Loucy (cell line): ENCODE data around the gene MECR.

Experiments
- H2AFZ ChIP-seq: fragments of 200-600 bp; sonication (generic); 2 replicates; pipeline ENCODE4 v1.6.0; 2016; ENCODE audit warnings: antibody characterized with exemption, mild to moderate bottlenecking, low read length, moderate library complexity
- H3F3A ChIP-seq: fragments of 200-600 bp; 2 replicates; pipeline ENCODE4 v1.6.0; 2016; ENCODE audit warnings: antibody characterized with exemption, low read depth, mild to moderate bottlenecking
- H3K27me3 ChIP-seq: fragments of 200-600 bp; sonication (generic); 2 replicates; pipeline ENCODE4 v1.6.1; 2014; ENCODE audit warnings: low read length, mild to moderate bottlenecking; ENCODE audit not compliant: insufficient read depth, poor library complexity, severe bottlenecking
- H3K36me3 ChIP-seq: fragments of 200-600 bp; sonication (generic); 2 replicates; pipeline ENCODE4 v1.6.1; 2016; ENCODE audit warnings: low read length; ENCODE audit not compliant: insufficient read depth
- H3K4me1 ChIP-seq: fragments of 200-600 bp; sonication (generic); 2 replicates; pipeline ENCODE4 v1.5.1; 2014; ENCODE audit warnings: low read length, mild to moderate bottlenecking; ENCODE audit not compliant: insufficient read depth, poor library complexity, severe bottlenecking
- H3K4me2 ChIP-seq: fragments of 200-600 bp; sonication (generic); 2 replicates; pipeline ENCODE4 v1.6.0; 2014; ENCODE audit warnings: antibody characterized with exemption, low read length, low read depth, mild to moderate bottlenecking; ENCODE audit not compliant: poor library complexity, severe bottlenecking
- H3K4me3 ChIP-seq: fragments of 200-600 bp; sonication (generic); 2 replicates; pipeline ENCODE4 v1.5.1; 2014; ENCODE audit warnings: low read length, mild to moderate bottlenecking, mixed read lengths; ENCODE audit not compliant: poor library complexity, severe bottlenecking
- H3K79me2 ChIP-seq: fragments of 200-600 bp; sonication (generic); 2 replicates; pipeline ENCODE4 v1.6.1; 2014; ENCODE audit warnings: low read length; ENCODE audit not compliant: insufficient read depth
- H3K9ac ChIP-seq: fragments of 200-600 bp; sonication (generic); 2 replicates; pipeline ENCODE4 v1.6.0; 2014; ENCODE audit warnings: mild to moderate bottlenecking, low read depth, low read length, moderate library complexity; ENCODE audit not compliant: poor library complexity, severe bottlenecking
- H3K9me2 ChIP-seq: fragments of 200-600 bp; sonication (generic); replicated peaks from 2 replicates; pipeline ENCODE4 v1.6.1; 2016; ENCODE audit warnings: low read depth, low read length, mixed read lengths
- H3K9me3 ChIP-seq: fragments of 200-600 bp; sonication (generic); 2 replicates; pipeline ENCODE4 v1.6.1; 2014; ENCODE audit warnings: mild to moderate bottlenecking, antibody characterized with exemption, low read length, low read depth; ENCODE audit not compliant: insufficient read depth
- H4K20me1 ChIP-seq: fragments of 200-600 bp; sonication (generic); 2 replicates; pipeline ENCODE4 v1.6.0; 2014; ENCODE audit warnings: antibody characterized with exemption, low read length, mild to moderate bottlenecking; ENCODE audit not compliant: insufficient read depth, poor library complexity, severe bottlenecking
- EZH2phosphoT487 ChIP-seq: fragments of 200-600 bp; IDR thresholded peaks from 2 replicates; pipeline ENCODE4 v1.6.1; 2018; ENCODE audit warnings: antibody characterized with exemption, mild to moderate bottlenecking, moderate library complexity, borderline replicate concordance
- TF ChIP-seq, protein P1 (sequence below): fragments of 200-600 bp; sonication (generic); conservative IDR thresholded peaks from 2 replicates; pipeline ENCODE4 v1.5.1; 2014; ENCODE audit warnings: mild to moderate bottlenecking, antibody characterized with exemption, low read length

The MECR gene

DNA sequence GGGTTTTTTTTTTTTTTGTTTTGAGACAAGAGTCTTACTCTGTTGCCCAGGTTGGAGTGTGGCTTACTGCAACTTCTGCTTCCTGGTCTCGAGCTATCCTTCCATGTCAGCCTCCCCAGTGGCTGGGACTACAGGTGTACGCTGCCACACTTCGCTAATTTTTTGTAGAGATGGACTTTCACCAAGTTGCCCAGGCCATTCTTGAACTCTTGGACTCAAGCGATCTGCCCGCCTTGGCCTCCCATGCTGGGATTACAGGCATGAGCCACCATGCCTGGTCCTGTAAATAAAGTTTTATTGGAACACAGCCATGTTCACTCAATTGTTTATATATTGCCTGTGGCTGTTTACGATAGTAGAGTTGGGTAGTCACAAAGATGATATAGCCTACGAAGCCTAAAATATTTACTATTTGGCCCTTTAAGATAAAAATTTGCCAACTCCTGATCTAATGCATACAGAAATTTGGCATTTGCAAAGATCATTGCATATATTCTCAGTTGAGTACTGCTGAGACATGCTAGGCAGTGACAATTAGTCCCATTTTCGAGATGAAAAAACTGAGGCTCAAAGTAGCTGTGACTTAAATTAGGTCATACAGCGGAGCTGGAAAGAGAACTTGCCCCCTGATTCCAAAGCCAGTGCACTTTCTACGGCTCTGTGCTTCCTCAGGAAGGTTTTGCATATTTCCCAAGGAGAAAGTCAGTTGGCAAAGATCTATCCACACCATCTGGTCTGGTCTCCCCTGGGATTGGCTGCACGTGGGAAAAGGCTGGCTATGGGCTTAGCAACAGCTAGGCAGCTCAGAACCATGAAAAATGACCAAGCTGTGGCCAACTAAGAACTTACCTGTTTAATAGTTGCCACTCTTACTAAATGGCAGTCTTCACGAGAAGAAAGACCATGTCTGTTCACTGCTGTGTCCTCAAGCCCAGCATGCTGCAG is 19.4 kb downstream of the MECR start:
- H3K4me3 ChIP-seq = no peak overlapping the region
- no peaks in the 10 kb centered on the region for H3K9me2 ChIP-seq
- H4K20me1 ChIP-seq = no peaks in the 10 kb centered on the region
- H3K9ac ChIP-seq = no peak overlapping the region
- TF ChIP-seq, protein P1, sequence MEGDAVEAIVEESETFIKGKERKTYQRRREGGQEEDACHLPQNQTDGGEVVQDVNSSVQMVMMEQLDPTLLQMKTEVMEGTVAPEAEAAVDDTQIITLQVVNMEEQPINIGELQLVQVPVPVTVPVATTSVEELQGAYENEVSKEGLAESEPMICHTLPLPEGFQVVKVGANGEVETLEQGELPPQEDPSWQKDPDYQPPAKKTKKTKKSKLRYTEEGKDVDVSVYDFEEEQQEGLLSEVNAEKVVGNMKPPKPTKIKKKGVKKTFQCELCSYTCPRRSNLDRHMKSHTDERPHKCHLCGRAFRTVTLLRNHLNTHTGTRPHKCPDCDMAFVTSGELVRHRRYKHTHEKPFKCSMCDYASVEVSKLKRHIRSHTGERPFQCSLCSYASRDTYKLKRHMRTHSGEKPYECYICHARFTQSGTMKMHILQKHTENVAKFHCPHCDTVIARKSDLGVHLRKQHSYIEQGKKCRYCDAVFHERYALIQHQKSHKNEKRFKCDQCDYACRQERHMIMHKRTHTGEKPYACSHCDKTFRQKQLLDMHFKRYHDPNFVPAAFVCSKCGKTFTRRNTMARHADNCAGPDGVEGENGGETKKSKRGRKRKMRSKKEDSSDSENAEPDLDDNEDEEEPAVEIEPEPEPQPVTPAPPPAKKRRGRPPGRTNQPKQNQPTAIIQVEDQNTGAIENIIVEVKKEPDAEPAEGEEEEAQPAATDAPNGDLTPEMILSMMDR = no peak
- no peak for TF ChIP-seq EZH2phosphoT487
- H3K36me3 ChIP-seq = no peaks in the 10 kb centered on the region
- H3F3A ChIP-seq = no peaks in the 10 kb centered on the region
- no peaks in the 10 kb centered on the region for H3K4me1 ChIP-seq
- H3K79me2 ChIP-seq = no peaks in the 10 kb centered on the region
- no peak overlapping the region for H3K4me2 ChIP-seq
- H3K27me3 ChIP-seq = no peaks in the 10 kb centered on the region
- no peaks in the 10 kb centered on the region for H3K9me3 ChIP-seq
- no peak overlapping the region for H2AFZ ChIP-seq

- Histone ChIP-seq H3F3A (no peaks in the 10 kb centered on the region), H3K9me2 (no peaks in the 10 kb centered on the region), H3K27me3 (no peaks in the 10 kb centered on the region), H3K79me2 (no peaks in the 10 kb centered on the region), H4K20me1 (no peaks in the 10 kb centered on the region), H3K9me3 (no peaks in the 10 kb centered on the region), H3K36me3 (no peaks in the 10 kb centered on the region), H3K4me2 (no peak overlapping the region), H2AFZ (no peak overlapping the region), H3K4me3 (no peak overlapping the region), H3K9ac (no peak overlapping the region), H3K4me1 (no peaks in the 10 kb centered on the region)
- no peak for TF ChIP-seq EZH2phosphoT487
- TF ChIP-seq, protein P1 = no peak
Measured at GRCh38 chr1:29210278-29211085, 20.3 kb downstream of the MECR start.

DNA sequence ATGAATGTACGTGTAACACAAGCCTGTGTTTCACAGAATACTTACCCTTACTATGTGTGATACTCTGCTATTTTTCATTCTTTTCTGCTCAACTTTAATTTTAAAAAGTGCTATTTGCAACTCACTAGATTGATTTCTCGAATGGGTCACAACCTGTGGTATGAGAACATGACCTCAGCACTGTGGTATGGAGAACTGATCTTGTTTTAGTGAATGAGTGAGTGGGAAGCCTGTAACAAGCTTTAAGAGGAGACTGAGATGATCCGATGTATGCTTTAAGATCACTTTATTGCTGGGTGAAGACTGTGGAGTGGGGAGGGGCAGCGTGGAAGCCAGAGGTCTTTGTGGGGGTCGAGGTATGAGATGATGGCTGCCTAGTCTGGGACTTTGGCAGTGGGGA is 21.6 kb downstream of the MECR start:
- Histone ChIP-seq H3K9ac (no peak overlapping the region), H3K79me2 (no peaks in the 10 kb centered on the region), H3K36me3 (no peaks in the 10 kb centered on the region), H3K4me3 (no peak overlapping the region), H3K4me2 (no peak overlapping the region), H3K9me2 (no peaks in the 10 kb centered on the region), H3K4me1 (no peaks in the 10 kb centered on the region), H3K9me3 (no peaks in the 10 kb centered on the region), H4K20me1 (no peaks in the 10 kb centered on the region), H3K27me3 (no peaks in the 10 kb centered on the region), H3F3A (no peaks in the 10 kb centered on the region), H2AFZ (no peak overlapping the region)
- TF ChIP-seq, protein P1 = no peak
- no peak for TF ChIP-seq EZH2phosphoT487
